GM12878 (cell line): Measurements from ENCODE around the gene PAF1. TPM values are rescaled to one million over a fixed set of nuclear protein-coding genes. Genes with fewer than 3 reads are reported as not detected.

Experiments
- BCL3 ChIP-seq: IDR thresholded peaks from 2 replicates; pipeline ENCODE4 v1.6.1; 2011; ENCODE audit warnings: borderline replicate concordance, low read depth, mild to moderate bottlenecking, moderate library complexity, low read length; ENCODE audit not compliant: insufficient read depth, poor library complexity, severe bottlenecking
- CEBPB ChIP-seq, 2 experiments: fragments of 150-350 bp in 1 of 2; IDR thresholded peaks; 2 replicates each; pipeline ENCODE4 v1.6.1; 2012 to 2014; ENCODE audit warnings: low read depth in 2 of 2, low read length in 2 of 2, borderline replicate concordance in 1 of 2, inconsistent platforms in 1 of 2
- CHD1 ChIP-seq: IDR thresholded peaks from 2 replicates; pipeline ENCODE4 v1.6.1; 2012; ENCODE audit warnings: low read depth, low read length, improper control_type of control experiment
- E2F8 ChIP-seq: fragments of 450-650 bp; IDR thresholded peaks from 2 replicates; pipeline ENCODE4 v1.6.1; 2018; ENCODE audit warnings: mild to moderate bottlenecking, low read depth, moderate library complexity; ENCODE audit not compliant: partially characterized antibody
- EGR1 ChIP-seq, 2 experiments: IDR thresholded peaks; 1 replicate in 1 of 2; 2 replicates in 1 of 2; pipeline ENCODE4 v1.6.1; 2011 to 2012; ENCODE audit warnings: low read depth in 2 of 2, low read length in 2 of 2, borderline replicate concordance in 1 of 2, mild to moderate bottlenecking in 1 of 2, moderate library complexity in 1 of 2
- ELK1 ChIP-seq: IDR thresholded peaks from 2 replicates; pipeline ENCODE4 v1.6.1; 2012; ENCODE audit warnings: low read depth, low read length, improper control_type of control experiment
- GATAD2B ChIP-seq: fragments of 450-650 bp; conservative IDR thresholded peaks from 2 replicates; pipeline ENCODE4 v1.6.1; 2017; ENCODE audit warnings: low read depth, mild to moderate bottlenecking, moderate library complexity
- NFIC ChIP-seq: IDR thresholded peaks from 2 replicates; pipeline ENCODE4 v1.6.1; 2012; ENCODE audit warnings: low read depth, mild to moderate bottlenecking, inconsistent platforms, low read length, moderate library complexity
- NR2F1 ChIP-seq: fragments of 450-650 bp; conservative IDR thresholded peaks from 2 replicates; pipeline ENCODE4 v1.6.1; 2017; ENCODE audit warnings: mild to moderate bottlenecking
- PML ChIP-seq: IDR thresholded peaks from 2 replicates; pipeline ENCODE4 v1.6.1; 2012; ENCODE audit warnings: low read length, inconsistent platforms
- RELB ChIP-seq: fragments of 450-650 bp; IDR thresholded peaks from 2 replicates; pipeline ENCODE4 v1.6.1; 2017; ENCODE audit warnings: low read depth, mild to moderate bottlenecking, moderate library complexity
- SP1 ChIP-seq: IDR thresholded peaks from one replicate; pipeline ENCODE4 v1.6.1; 2011; ENCODE audit warnings: low read depth, low read length
- SRF ChIP-seq, 2 experiments: IDR thresholded peaks; 2 replicates each; pipeline ENCODE4 v1.6.1; 2011; ENCODE audit warnings: low read depth in 2 of 2, low read length in 2 of 2, mild to moderate bottlenecking in 1 of 2, moderate library complexity in 1 of 2
- ZBTB11 ChIP-seq: fragments of 450-650 bp; formaldehyde crosslinking; IDR thresholded peaks from 2 replicates; pipeline ENCODE4 v1.5.0; 2022; ENCODE audit warnings: mild to moderate bottlenecking, missing genetic modification characterization
- polyA plus RNA-seq, 11 experiments: library from polyadenylated mRNA; depleted of rRNA in 4 of 11; unstranded in 6 of 11; stranded (reverse) in 5 of 11; fragments of >200 nt; fragmentation: Nextera tagmentation in 4 of 11; fragmentation: Illumina TruSeq in 1 of 11; extraction: Ambion mirVana in 4 of 11; extraction: Trizol in 1 of 11; gene quantifications; 1 replicate in 1 of 11; 2 replicates in 10 of 11; pipeline versions ENCODE4 v1.2.1 to v1.2.3, GENCODE V29; 2011 to 2016; ENCODE audit warnings: inconsistent platforms in 2 of 11, missing spikeins in 2 of 11, low read depth in 1 of 11
- total RNA-seq, 4 experiments: library from RNA; depleted of rRNA in 3 of 4; stranded (reverse); fragments of >200 nt in 3 of 4; fragmentation: Illumina TruSeq in 1 of 4; extraction: Trizol in 1 of 4; gene quantifications; 2 replicates each; pipeline versions ENCODE4 v1.2.1 to v1.2.3, GENCODE V29; 2013 to 2021

PAF1 gene
- total and polyA plus RNA-seq, 10 of the 15 experiments (the other 5 are each of a cell fraction or from before 2014, with no cell fraction given), result 1.7 to 45.8 (median 39.6) TPM

GRCh38 chr19:39435499-39436349 is 44.8 kb upstream of the PAF1 start, which contains the start of gene RPS16 (continued):
- TF ChIP-seq E2F8 (peak; percentile 47), NR2F1 (peak; percentile 69; the same call in 1 of the 2 replicates), ELK1 (peak; percentile 70), RELB (peak; percentile 34; the same call in 1 of the 2 replicates), PML (peak; percentile 99), BCL3 (peak; percentile 53), SRF (IDR thresholded peaks at IDR 0.05; ENCODE audit: low read depth in 2 of 2, low read length in 2 of 2) (no peak), SP1 (peak; percentile 65), NFIC (no peak), GATAD2B (no peak; the same call in 1 of the 2 replicates), ZBTB11 (no peak), EGR1 (IDR thresholded peaks at IDR 0.05; ENCODE audit: borderline replicate concordance in 1 of 2, low read depth in 2 of 2, low read length in 2 of 2) (peak in 1 of 2 experiments; percentile 26; a peak in 1 of 3 replicates), CHD1 (no peak), CEBPB (IDR thresholded peaks at IDR 0.05; ENCODE audit: borderline replicate concordance in 1 of 2, low read depth in 2 of 2, low read length in 2 of 2) (no peak)
- TF ChIP-seq, all 136 proteins: peak for 58
